Astrocyte (in vitro differentiated cells and primary cell): ENCODE measurements around the gene FILIP1L. TPM values are rescaled to one million over a fixed set of nuclear protein-coding genes. Genes with fewer than 3 reads are reported as not detected.

Experiments
- DNase-seq: peaks from one replicate; pipeline ENCODE4 v3.0.0-alpha.2; 2010; ENCODE audit warnings: low read depth
- FAIRE-seq: peaks from 2 replicates; lab custom pipeline; 2011; peaks lifted over from hg19 to GRCh38; lab: Jason Lieb, UNC
- H2AFZ ChIP-seq: 2 replicates; pipeline ENCODE4 v1.6.0; 2012; ENCODE audit warnings: low read depth, low read length, inconsistent platforms
- H3K27ac ChIP-seq: 2 replicates; pipeline ENCODE4 v1.5.1; 2011; ENCODE audit warnings: low read depth, low read length, inconsistent platforms
- H3K27me3 ChIP-seq: 2 replicates; pipeline ENCODE4 v1.6.0; 2011; ENCODE audit warnings: low read length, inconsistent platforms; ENCODE audit not compliant: insufficient read depth
- H3K36me3 ChIP-seq: 2 replicates; pipeline ENCODE4 v1.5.1; 2011; ENCODE audit warnings: low read length, inconsistent platforms; ENCODE audit not compliant: insufficient read depth
- H3K4me1 ChIP-seq: 2 replicates; pipeline ENCODE4 v1.5.1; 2011; ENCODE audit warnings: low read length, inconsistent platforms; ENCODE audit not compliant: insufficient read depth
- H3K4me2 ChIP-seq: 2 replicates; pipeline ENCODE4 v1.6.0; 2012; ENCODE audit warnings: low read length, inconsistent platforms
- H3K4me3 ChIP-seq: 2 replicates; pipeline ENCODE4 v1.5.1; 2011; ENCODE audit warnings: low read depth, mild to moderate bottlenecking, low read length, inconsistent platforms; ENCODE audit not compliant: insufficient read depth
- H3K79me2 ChIP-seq: 2 replicates; pipeline ENCODE4 v1.6.0; 2012; ENCODE audit warnings: mild to moderate bottlenecking, low read length, inconsistent platforms; ENCODE audit not compliant: insufficient read depth
- H3K9ac ChIP-seq: 2 replicates; pipeline ENCODE4 v1.6.0; 2012; ENCODE audit warnings: mild to moderate bottlenecking, low read length, inconsistent platforms
- H3K9me3 ChIP-seq: 2 replicates; pipeline ENCODE4 v1.5.1; 2012; ENCODE audit warnings: low read depth, mild to moderate bottlenecking, low read length, inconsistent platforms; ENCODE audit not compliant: insufficient read depth
- H4K20me1 ChIP-seq: 2 replicates; pipeline ENCODE4 v1.6.0; 2012; ENCODE audit warnings: low read length, inconsistent platforms; ENCODE audit not compliant: insufficient read depth
- H3K27ac Mint-ChIP-seq: one replicate; pipeline ENCODE4 v1.8.0; 2021; ENCODE audit warnings: mild to moderate bottlenecking, mixed read lengths; ENCODE audit not compliant: unreplicated experiment
- H3K27me3 Mint-ChIP-seq: one replicate; pipeline ENCODE4 v1.8.0; 2021; ENCODE audit warnings: low read depth, mixed read lengths; ENCODE audit not compliant: unreplicated experiment
- H3K36me3 Mint-ChIP-seq: one replicate; pipeline ENCODE4 v1.8.0; 2021; ENCODE audit warnings: low read depth, mixed read lengths; ENCODE audit not compliant: unreplicated experiment
- H3K4me1 Mint-ChIP-seq: one replicate; pipeline ENCODE4 v1.8.0; 2021; ENCODE audit warnings: low read depth, mixed read lengths; ENCODE audit not compliant: unreplicated experiment
- H3K4me3 Mint-ChIP-seq: one replicate; pipeline ENCODE4 v1.8.0; 2021; ENCODE audit warnings: mild to moderate bottlenecking, moderate library complexity, mixed read lengths; ENCODE audit not compliant: unreplicated experiment
- H3K9me3 Mint-ChIP-seq: one replicate; pipeline ENCODE4 v1.8.0; 2021; ENCODE audit warnings: mild to moderate bottlenecking, mixed read lengths; ENCODE audit not compliant: unreplicated experiment
- CTCF ChIP-seq: IDR thresholded peaks from 2 replicates; pipeline ENCODE4 v1.5.1; 2011; ENCODE audit warnings: low read depth, mild to moderate bottlenecking, inconsistent platforms, low read length, moderate library complexity; ENCODE audit not compliant: insufficient read depth
- EZH2 ChIP-seq: IDR thresholded peaks from 2 replicates; pipeline ENCODE4 v1.6.1; 2012; ENCODE audit warnings: mild to moderate bottlenecking, low read length, inconsistent platforms; ENCODE audit not compliant: insufficient read depth
- total RNA-seq: library from RNA; stranded (reverse); gene quantifications from 2 replicates; pipeline ENCODE4 v1.2.1, GENCODE V29; 2021

FILIP1L gene
- total RNA-seq, 1 donor from 2014 or later: 209 TPM

- Histone ChIP-seq H2AFZ (no peak overlapping the region), H3K4me3 (no peak overlapping the region), H3K9ac (no peak overlapping the region), H3K9me3 (no peaks in the 10 kb centered on the region), H3K4me2 (no peak overlapping the region), H3K79me2 (no peaks in the 10 kb centered on the region), H4K20me1 (no peaks in the 10 kb centered on the region), H3K4me1 (peaks cover 11% of the 10 kb centered on the region), H3K36me3 (no peaks in the 10 kb centered on the region), H3K27ac (no peak overlapping the region), H3K27me3 (no peaks in the 10 kb centered on the region)
- no peak for FAIRE-seq
- Mint-ChIP-seq H3K36me3 (no peaks in the 10 kb centered on the region), H3K27me3 (no peaks in the 10 kb centered on the region), H3K4me1 (peaks cover 39% of the 10 kb centered on the region), H3K27ac (peak overlapping the region; percentile 60), H3K9me3 (no peaks in the 10 kb centered on the region), H3K4me3 (no peak overlapping the region)
- TF ChIP-seq CTCF (no peak), EZH2 (no peak)
- DNase-seq: peak; percentile 86
These were observed 188.6 kb downstream of the FILIP1L start for GRCh38 chr3:99925584-99926230.

GRCh38 chr3:99923873-99924272 is 190.4 kb downstream of the FILIP1L start:
- no peaks in the 10 kb centered on the region for H3K27me3 ChIP-seq
- H3K9me3 Mint-ChIP-seq: no peaks in the 10 kb centered on the region
- no peak overlapping the region for H2AFZ ChIP-seq
- H3K27ac ChIP-seq: no peak overlapping the region
- no peak overlapping the region for H3K4me3 ChIP-seq
- no peak for TF ChIP-seq EZH2
- TF ChIP-seq CTCF: no peak
- peaks cover 32% of the 10 kb centered on the region for H3K4me1 Mint-ChIP-seq
- H3K4me2 ChIP-seq: no peak overlapping the region
- H4K20me1 ChIP-seq: no peaks in the 10 kb centered on the region
- no peak overlapping the region for H3K9ac ChIP-seq
- peaks cover 11% of the 10 kb centered on the region for H3K4me1 ChIP-seq
- no peaks in the 10 kb centered on the region for H3K36me3 ChIP-seq
- no peaks in the 10 kb centered on the region for H3K79me2 ChIP-seq
- H3K36me3 Mint-ChIP-seq: no peaks in the 10 kb centered on the region
- H3K27me3 Mint-ChIP-seq: no peaks in the 10 kb centered on the region
- no peaks in the 10 kb centered on the region for H3K9me3 ChIP-seq
- H3K27ac Mint-ChIP-seq: no peak overlapping the region
- H3K4me3 Mint-ChIP-seq: no peak overlapping the region
- no peak for FAIRE-seq
- no peak for DNase-seq

GRCh38 chr3:99921986-99922385 is 192.3 kb downstream of the FILIP1L start:
- Histone ChIP-seq H3K4me1 (peaks cover 11% of the 10 kb centered on the region), H4K20me1 (no peaks in the 10 kb centered on the region), H2AFZ (no peak overlapping the region), H3K9ac (no peak overlapping the region), H3K36me3 (no peaks in the 10 kb centered on the region), H3K79me2 (no peaks in the 10 kb centered on the region), H3K9me3 (no peaks in the 10 kb centered on the region), H3K4me2 (no peak overlapping the region), H3K27ac (no peak overlapping the region), H3K27me3 (no peaks in the 10 kb centered on the region), H3K4me3 (no peak overlapping the region)
- FAIRE-seq (no peak), DNase-seq (no peak)
- Mint-ChIP-seq H3K4me3 (no peak overlapping the region), H3K27ac (peak overlapping the region; percentile 8), H3K27me3 (no peaks in the 10 kb centered on the region), H3K9me3 (no peaks in the 10 kb centered on the region), H3K4me1 (peaks cover 22% of the 10 kb centered on the region), H3K36me3 (no peaks in the 10 kb centered on the region)
- TF ChIP-seq CTCF (no peak), EZH2 (no peak)
